Bronchial epithelial cell (primary cell): ENCODE measurements around the gene TICAM2. TPM values are rescaled to one million over a fixed set of nuclear protein-coding genes. Genes with fewer than 3 reads are reported as not detected.
A peak's percentile ranks its signal among the peaks of the same experiment; 100 is the strongest.

ENCODE experiments used
- DNase-seq: peaks from one replicate; pipeline ENCODE4 v3.0.0-alpha.2; 2010; ENCODE audit warnings: low read depth
- FAIRE-seq: peaks from 2 replicates; lab custom pipeline; 2011; peaks lifted over from hg19 to GRCh38; lab: Jason Lieb, UNC
- H3K27me3 ChIP-seq: 2 replicates; pipeline ENCODE4 v1.5.1; 2011; ENCODE audit warnings: low read length; ENCODE audit not compliant: control insufficient read depth, insufficient read depth
- H3K36me3 ChIP-seq: 2 replicates; pipeline ENCODE4 v1.5.1; 2011; ENCODE audit warnings: low read length; ENCODE audit not compliant: control insufficient read depth, insufficient read depth
- H3K4me3 ChIP-seq: 2 replicates; pipeline ENCODE4 v1.5.1; 2011; ENCODE audit warnings: mild to moderate bottlenecking, low read depth, low read length, control low read depth
- total RNA-seq: library from RNA; depleted of rRNA; stranded (reverse); fragments of >200 nt; gene quantifications from 2 replicates; pipeline ENCODE4 v1.2.1, GENCODE V29; 2014
- TF ChIP-seq, protein P1 (sequence below): IDR thresholded peaks from 2 replicates; pipeline ENCODE4 v1.5.1; 2011; ENCODE audit warnings: mild to moderate bottlenecking, moderate library complexity, low read length, control low read depth, inconsistent platforms; ENCODE audit not compliant: insufficient read depth, severe bottlenecking

Gene TICAM2
- total RNA-seq, 1 donor from 2014 or later = 0.26 TPM

DNA sequence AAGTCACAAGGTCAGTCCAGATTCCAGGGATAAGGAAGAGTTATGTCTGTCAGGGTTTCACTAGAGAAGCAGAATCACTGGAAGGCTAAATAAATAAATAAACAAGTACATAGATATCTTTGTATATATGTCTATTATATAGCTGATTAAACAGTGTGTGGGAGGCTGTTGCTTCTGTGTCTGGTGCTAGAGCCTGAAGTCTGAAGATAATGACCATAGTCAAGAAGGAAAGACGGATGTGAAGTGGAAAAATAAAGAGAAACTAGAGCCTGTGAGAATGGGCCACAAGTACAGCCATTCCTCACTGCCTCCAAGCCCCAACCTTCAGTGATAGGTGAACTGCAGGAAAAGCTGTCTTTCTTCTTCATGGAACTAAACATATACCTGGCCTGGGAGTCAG lies 27.6 kb upstream of the TICAM2 start:
- H3K4me3 ChIP-seq = no peak overlapping the region
- TF ChIP-seq, protein P1, sequence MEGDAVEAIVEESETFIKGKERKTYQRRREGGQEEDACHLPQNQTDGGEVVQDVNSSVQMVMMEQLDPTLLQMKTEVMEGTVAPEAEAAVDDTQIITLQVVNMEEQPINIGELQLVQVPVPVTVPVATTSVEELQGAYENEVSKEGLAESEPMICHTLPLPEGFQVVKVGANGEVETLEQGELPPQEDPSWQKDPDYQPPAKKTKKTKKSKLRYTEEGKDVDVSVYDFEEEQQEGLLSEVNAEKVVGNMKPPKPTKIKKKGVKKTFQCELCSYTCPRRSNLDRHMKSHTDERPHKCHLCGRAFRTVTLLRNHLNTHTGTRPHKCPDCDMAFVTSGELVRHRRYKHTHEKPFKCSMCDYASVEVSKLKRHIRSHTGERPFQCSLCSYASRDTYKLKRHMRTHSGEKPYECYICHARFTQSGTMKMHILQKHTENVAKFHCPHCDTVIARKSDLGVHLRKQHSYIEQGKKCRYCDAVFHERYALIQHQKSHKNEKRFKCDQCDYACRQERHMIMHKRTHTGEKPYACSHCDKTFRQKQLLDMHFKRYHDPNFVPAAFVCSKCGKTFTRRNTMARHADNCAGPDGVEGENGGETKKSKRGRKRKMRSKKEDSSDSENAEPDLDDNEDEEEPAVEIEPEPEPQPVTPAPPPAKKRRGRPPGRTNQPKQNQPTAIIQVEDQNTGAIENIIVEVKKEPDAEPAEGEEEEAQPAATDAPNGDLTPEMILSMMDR = no peak
- FAIRE-seq (no peak), DNase-seq (no peak)
- H3K27me3 ChIP-seq = no peaks in the 10 kb centered on the region
- H3K36me3 ChIP-seq = no peaks in the 10 kb centered on the region

DNA sequence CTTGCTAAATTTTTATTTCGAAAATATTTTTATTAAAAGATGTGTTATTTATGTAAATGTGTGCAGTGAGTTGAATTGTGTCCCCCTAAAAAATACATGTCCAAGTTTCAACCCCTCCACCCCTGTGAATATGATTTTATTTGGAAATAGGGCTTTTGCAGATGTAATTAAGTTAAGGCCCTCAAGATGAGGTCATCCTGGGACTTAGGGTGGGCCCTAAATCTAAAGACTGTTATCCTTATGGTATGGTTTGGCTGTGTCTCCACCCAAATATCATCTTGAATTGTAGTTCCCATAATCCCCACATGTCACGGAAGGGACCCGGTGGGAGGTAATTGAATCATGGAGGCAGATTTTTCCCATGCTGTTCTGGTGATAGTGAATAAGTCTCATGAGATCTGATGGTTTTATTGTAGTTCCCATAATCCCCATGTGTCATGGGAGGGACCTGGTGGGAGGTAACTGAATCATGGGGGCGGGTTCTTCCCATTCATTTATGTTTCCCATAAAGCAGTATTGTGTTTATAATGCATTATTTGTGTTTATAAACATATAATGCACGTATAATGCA lies 25.1 kb upstream of the TICAM2 start:
- DNase-seq (no peak), FAIRE-seq (no peak)
- Histone ChIP-seq H3K4me3 (no peak overlapping the region), H3K27me3 (no peaks in the 10 kb centered on the region), H3K36me3 (no peaks in the 10 kb centered on the region)
- TF ChIP-seq, protein P1 = no peak

DNA sequence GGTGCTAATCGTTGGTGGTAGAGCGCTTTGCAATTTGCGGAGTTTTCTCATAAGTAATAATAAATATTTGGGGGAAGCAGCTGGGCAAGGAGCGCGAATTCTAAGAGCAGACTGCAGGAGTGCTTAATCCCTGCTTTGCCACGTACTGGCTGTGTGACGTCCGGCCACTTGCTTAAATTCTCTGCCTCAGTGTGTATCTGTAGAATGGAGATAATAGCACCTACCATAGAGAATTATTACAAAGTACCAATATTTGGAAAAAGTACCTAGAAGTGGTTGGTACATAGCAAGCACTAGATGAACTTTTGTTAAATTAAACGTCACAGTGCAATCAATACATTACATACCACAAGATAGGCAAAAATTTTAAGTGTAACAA lies 24.2 kb upstream of the TICAM2 start:
- DNase-seq (no peak), FAIRE-seq (no peak)
- TF ChIP-seq, protein P1 = no peak
- Histone ChIP-seq H3K4me3 (peak overlapping the region; percentile 86), H3K36me3 (no peaks in the 10 kb centered on the region), H3K27me3 (no peaks in the 10 kb centered on the region)

DNA sequence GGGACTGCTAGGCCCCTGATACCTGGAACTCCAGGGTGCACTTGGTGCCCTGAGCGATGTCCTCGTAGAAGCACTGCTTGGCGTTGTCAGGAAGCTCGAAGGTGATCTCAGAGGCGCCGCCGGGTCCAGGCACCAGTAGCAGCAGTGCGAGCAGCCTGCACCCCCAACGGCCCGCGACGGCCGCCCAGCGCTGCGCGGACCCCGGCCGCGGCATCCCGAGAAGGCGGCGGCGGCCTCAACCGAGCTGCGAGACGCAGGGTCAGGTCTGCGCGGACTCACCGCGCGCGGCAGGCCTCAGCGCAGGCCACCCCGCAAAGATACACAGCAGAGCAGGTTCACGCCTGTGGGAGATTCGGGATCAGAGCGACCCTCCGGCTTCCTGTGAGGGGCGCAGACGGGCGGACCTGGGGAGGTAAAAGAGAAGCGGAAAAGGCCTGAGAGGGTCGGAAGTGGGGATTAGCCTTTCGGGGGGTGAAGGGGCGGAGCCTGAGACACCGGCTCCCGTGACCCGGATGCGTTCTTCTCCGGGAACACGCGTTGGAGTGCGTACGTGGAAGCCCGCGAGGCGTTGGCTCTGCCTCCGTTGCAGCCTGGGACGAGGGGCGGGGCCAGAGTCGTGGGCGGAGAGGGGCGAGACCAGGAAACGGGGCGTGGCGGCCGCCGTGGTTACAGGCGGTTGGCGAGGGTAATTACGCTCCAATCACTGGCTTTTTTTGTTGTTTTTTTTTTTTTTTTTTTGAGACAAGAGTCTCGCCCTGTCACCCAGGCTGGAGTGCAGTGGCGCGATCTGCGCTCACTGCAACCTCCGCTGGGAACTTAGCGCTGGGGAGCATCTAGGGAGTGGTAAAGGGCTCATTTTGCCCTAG lies 23.5 kb upstream of the TICAM2 start, which contains the start of gene TMED7:
Gene TMED7, minus strand, starts transcription at position 458 of the 866 bp plus-strand sequence. Its CDS starts 244 bp downstream, at position 214.
- DNase-seq = peak; percentile 90
- Histone ChIP-seq H3K27me3 (no peaks in the 10 kb centered on the region), H3K4me3 (peak within 1 kb of the TSS; percentile 86), H3K36me3 (no peaks in the 10 kb centered on the region)
- no peak for FAIRE-seq
- TF ChIP-seq, protein P1 = no peak

DNA sequence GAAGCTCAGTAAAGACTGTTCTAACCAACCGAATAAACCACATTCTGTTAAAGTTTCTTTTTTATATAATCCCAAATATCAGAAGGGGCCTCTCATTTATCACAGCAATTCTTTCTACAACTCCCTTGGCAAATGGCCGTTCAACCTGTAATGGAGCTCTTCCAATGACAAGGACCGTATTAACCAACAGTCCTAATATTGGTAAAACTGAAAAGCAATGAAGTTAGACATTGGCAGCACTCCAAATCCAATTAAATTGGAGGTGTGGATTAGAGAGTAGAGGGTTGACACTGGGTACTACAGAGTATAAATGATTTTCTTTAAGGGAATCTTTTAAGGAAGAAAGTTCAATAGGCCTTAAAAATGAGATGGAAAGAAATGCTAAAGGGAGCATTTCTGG lies 22.7 kb upstream of the TICAM2 start:
- H3K27me3 ChIP-seq = no peaks in the 10 kb centered on the region
- no peak for FAIRE-seq

More for the DNA sequence above, 22.7 kb upstream of the TICAM2 start:
- no peak for DNase-seq
- TF ChIP-seq, protein P1 = no peak
- Histone ChIP-seq H3K36me3 (no peaks in the 10 kb centered on the region), H3K4me3 (peak overlapping the region; percentile 86)
